ENCODE results near the gene PHACTR3. TPM values are rescaled to one million over a fixed set of nuclear protein-coding genes. Genes with fewer than 3 reads are reported as not detected.

PHACTR3 gene
- total RNA-seq, 2 donors from 2014 or later, result 0.13 TPM; not detected in 1

- no peaks in the 10 kb centered on the region for H3K4me1 ChIP-seq (ENCODE audit: control insufficient read depth, insufficient read depth, low read length)
- no peak for TF ChIP-seq CTCF (conservative IDR thresholded peaks at IDR 0.05)
- H3K27ac ChIP-seq (ENCODE audit: low read depth, low read length), result no peak overlapping the region
- H3K4me3 Mint-ChIP-seq, result no peak overlapping the region
- H3K36me3 Mint-ChIP-seq (ENCODE audit: low read depth), result no peaks in the 10 kb centered on the region
- H3K4me3 ChIP-seq (ENCODE audit: low read length), result no peak overlapping the region
- peaks cover 15% of the 10 kb centered on the region for H3K9me3 Mint-ChIP-seq
- H3K9ac ChIP-seq (ENCODE audit: extremely low read depth, low read length, poor library complexity, severe bottlenecking), result no peak overlapping the region
- H3K4me1 Mint-ChIP-seq, result no peaks in the 10 kb centered on the region
- DNase-seq, result no peak
- WGBS, 2 experiments (ENCODE audit: insufficient coverage in 1 of 2, insufficient read length in 1 of 2), result 80 to 91% methylated on average over 9 to 15 of the region's 15 CpGs
- H3K27me3 Mint-ChIP-seq (ENCODE audit: insufficient read depth), result peaks cover 37% of the 10 kb centered on the region
- H3K36me3 ChIP-seq (ENCODE audit: control insufficient read depth, insufficient read depth, low read length), result no peaks in the 10 kb centered on the region
- H3K27ac Mint-ChIP-seq, result no peak overlapping the region
- no peaks in the 10 kb centered on the region for H3K27me3 ChIP-seq (ENCODE audit: control insufficient read depth, insufficient read depth, low read length, poor library complexity, severe bottlenecking)
- peaks cover 52% of the 10 kb centered on the region for H3K9me3 ChIP-seq (ENCODE audit: control insufficient read depth, low read length)
Measured at GRCh38 chr20:59663513-59664060, 59.2 kb downstream of the PHACTR3 start.

- DNase-seq, result no peak
- no peak overlapping the region for H3K4me3 Mint-ChIP-seq
- no peak overlapping the region for H3K4me3 ChIP-seq (ENCODE audit: low read length)
- no peaks in the 10 kb centered on the region for H3K36me3 ChIP-seq (ENCODE audit: control insufficient read depth, insufficient read depth, low read length)
- 88% methylated on average over 10 to 11 of the region's 11 CpGs for WGBS, 2 experiments (ENCODE audit: insufficient coverage in 1 of 2, insufficient read length in 1 of 2)
- no peaks in the 10 kb centered on the region for H3K36me3 Mint-ChIP-seq (ENCODE audit: low read depth)
- no peak overlapping the region for H3K27ac ChIP-seq (ENCODE audit: low read depth, low read length)
- no peak overlapping the region for H3K9ac ChIP-seq (ENCODE audit: extremely low read depth, low read length, poor library complexity, severe bottlenecking)
- H3K9me3 ChIP-seq (ENCODE audit: control insufficient read depth, low read length), result peaks cover 50% of the 10 kb centered on the region
- H3K9me3 Mint-ChIP-seq, result peaks cover 9% of the 10 kb centered on the region
- no peak overlapping the region for H3K27ac Mint-ChIP-seq
- peaks cover 37% of the 10 kb centered on the region for H3K27me3 Mint-ChIP-seq (ENCODE audit: insufficient read depth)
- H3K4me1 Mint-ChIP-seq, result no peaks in the 10 kb centered on the region
- no peak for TF ChIP-seq CTCF (conservative IDR thresholded peaks at IDR 0.05)
- no peaks in the 10 kb centered on the region for H3K27me3 ChIP-seq (ENCODE audit: control insufficient read depth, insufficient read depth, low read length, poor library complexity, severe bottlenecking)
- no peaks in the 10 kb centered on the region for H3K4me1 ChIP-seq (ENCODE audit: control insufficient read depth, insufficient read depth, low read length)
Measured at GRCh38 chr20:59664421-59664941, 60.1 kb downstream of the PHACTR3 start.

GRCh38 chr20:59665656-59666555, 61.6 kb downstream of the PHACTR3 start:
- no peaks in the 10 kb centered on the region for H3K36me3 Mint-ChIP-seq (ENCODE audit: low read depth)
- no peak overlapping the region for H3K27ac Mint-ChIP-seq
- WGBS, 2 experiments (ENCODE audit: insufficient coverage in 1 of 2, insufficient read length in 1 of 2), result 70 to 75% methylated on average over 3 to 8 of the region's 8 CpGs
- no peaks in the 10 kb centered on the region for H3K4me1 Mint-ChIP-seq
- Histone ChIP-seq H3K9ac (ENCODE audit: extremely low read depth, low read length, poor library complexity, severe bottlenecking) (no peak overlapping the region), H3K9me3 (ENCODE audit: control insufficient read depth, low read length) (peaks cover 40% of the 10 kb centered on the region), H3K36me3 (ENCODE audit: control insufficient read depth, insufficient read depth, low read length) (no peaks in the 10 kb centered on the region), H3K4me3 (ENCODE audit: low read length) (no peak overlapping the region), H3K27me3 (ENCODE audit: control insufficient read depth, insufficient read depth, low read length, poor library complexity, severe bottlenecking) (no peaks in the 10 kb centered on the region), H3K27ac (ENCODE audit: low read depth, low read length) (no peak overlapping the region), H3K4me1 (ENCODE audit: control insufficient read depth, insufficient read depth, low read length) (no peaks in the 10 kb centered on the region)
- TF ChIP-seq CTCF (conservative IDR thresholded peaks at IDR 0.05), result no peak
- H3K4me3 Mint-ChIP-seq, result no peak overlapping the region
- DNase-seq, result no peak
- peaks cover 43% of the 10 kb centered on the region for H3K27me3 Mint-ChIP-seq (ENCODE audit: insufficient read depth)
- no peaks in the 10 kb centered on the region for H3K9me3 Mint-ChIP-seq
